Activated T-cell treated with anti-CD3 and anti-CD28 coated beads for 4 hours (primary cell): ENCODE measurements around the gene MED16.

Source experiments
- DNase-seq: peaks from one replicate; pipeline ENCODE4 v3.0.0-alpha.2; 2020

MED16 gene

DNA sequence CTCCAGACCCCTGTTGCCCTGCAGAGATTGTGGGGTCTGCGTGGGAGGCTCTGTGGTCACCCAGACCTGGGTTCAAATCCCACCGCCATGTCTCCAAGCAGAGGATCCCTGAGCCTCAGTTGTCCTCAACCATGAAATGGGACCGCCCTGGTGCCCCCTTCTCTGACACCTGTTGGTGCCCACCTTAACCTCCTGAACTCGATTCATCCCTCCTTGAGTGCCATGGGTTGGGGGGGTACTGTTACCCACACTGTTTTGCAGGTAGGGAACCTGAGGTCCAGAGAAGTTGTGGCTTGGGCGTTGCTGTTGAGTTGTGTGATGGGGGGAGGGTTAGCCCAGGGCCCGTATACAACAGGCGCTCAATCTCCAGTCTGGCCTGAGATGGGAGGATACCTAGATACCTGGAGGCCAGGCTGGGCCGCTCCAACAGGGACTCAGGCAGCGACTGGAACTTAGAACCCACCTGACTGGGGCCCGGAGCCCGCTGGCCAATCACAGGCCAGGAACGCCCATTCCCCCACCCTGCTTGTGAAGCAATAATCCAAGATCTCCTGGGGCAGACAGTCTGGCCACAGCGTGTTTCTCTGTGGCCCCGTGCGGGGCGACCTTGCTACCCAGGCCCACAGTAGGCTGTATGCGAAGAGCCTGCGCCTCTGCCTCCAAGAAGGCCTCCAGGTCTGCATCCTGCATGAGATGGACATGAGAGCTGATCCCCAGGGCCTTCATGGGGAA, 35.6 kb upstream of the MED16 start:
- no peak for DNase-seq

DNA sequence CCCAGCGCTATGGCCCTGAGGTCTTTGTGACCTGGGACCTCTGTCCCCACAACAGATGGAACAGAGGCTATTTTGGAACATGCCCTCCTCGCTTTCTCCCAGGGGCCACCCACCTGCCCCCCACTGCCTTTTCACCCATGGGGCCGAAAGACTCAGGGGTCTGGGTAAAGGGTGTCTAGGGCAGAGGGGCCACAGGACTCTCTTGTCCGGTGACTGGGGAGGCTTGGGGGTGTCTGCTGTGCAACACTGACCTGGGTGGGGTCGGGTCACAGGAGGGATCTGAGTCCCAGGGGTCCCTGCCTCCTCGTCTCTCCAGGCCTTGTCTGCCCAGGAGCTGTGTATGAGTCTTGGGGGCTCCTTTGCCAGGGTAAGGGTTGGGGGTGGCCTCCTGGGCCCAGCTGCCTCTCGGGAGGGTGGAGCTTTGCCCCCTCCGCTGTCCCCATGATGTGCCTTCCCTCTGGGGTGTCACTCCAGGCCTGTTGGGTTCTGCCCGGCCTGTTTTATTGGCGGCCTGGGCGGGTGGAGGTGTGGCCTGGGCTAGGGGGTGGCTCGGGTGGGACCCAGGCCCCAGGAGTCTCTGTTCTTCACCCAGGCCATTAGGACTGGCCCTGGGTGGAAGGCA, 34.9 kb upstream of the MED16 start:
- no peak for DNase-seq

DNA sequence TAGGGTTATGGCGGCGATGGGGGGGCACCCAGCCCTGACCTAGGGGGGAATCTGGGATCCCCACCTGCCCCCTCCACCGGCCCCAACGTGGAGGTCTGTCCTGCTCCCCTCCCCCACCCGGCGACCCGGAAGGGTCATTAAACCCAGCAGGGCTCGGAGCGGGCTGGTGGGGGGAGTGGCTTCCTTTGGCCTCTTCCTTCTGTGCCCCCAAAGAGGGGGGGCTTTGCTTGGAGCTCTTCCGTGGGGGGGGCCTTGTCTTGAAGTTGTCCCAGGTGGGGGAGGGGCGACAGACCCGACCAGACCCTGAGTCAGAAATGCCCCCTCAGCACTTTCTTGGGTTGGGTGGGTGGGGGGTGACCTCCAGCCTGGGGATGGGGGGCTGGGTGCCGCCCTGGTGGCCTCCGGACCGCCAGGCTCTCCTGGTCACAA, 34.4 kb upstream of the MED16 start:
- DNase-seq: no peak

DNA sequence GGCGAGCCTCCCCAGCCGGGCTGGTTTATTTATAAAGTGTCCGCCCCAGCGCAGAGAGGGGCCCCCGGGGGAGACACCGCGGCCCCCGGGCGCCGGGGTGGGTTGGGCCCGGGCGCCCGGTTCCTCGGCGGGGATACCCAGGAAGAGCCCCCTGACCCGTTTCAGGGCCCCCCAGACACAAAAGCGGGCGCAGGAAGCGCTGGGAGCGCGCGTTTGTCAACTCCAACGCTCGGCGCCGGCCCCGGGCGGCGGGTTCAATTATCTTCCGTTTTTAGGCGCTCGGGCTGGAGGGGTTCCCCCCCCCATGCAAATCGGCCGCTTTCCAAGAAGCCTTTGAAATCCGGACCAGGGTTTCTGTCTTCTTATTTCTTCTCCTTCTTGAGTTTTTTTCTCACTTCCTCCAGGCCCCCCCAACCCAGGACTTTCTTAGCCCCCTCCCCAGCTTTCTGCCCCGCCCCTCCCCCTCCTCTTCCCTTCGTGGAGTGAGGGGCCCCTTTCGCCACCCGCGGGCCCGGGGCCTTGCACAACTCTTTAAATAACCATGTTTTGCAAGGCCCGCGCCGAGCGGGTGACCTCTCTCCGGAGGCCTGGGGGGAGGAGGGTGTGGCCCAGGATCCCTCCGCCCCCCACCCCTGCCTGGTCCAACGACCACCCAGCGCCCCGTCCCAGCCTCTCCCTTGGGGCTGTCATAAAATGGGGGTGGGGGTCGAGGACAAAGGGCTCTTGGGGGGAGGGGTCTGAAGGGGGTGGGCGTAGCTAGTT, 33.8 kb upstream of the MED16 start:
- no peak for DNase-seq

DNA sequence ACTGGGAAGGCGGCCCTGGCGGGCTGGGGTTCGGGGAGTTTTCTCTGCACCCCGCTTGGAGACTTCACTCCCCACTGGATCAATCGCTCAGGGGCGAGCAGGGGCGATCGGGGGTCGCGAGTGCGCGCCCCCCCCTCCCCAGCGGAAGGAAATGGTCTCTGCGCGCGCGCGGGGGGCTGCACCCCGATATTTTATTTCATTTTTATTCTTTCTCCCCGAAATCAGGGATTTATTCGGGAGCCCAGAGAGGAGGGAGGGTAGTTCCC, 33.3 kb upstream of the MED16 start:
- no peak for DNase-seq

- DNase-seq: peak; percentile 55
These were observed 32.7 kb upstream of the MED16 start, which contains the start of gene ARID3A for GRCh38 chr19:925526-926322. Gene ARID3A (plus strand): TSS chr19:926035. CDS start chr19:929529, 3,494 bp downstream.

GRCh38 chr19:925087-925525, 32.1 kb upstream of the MED16 start:
- no peak for DNase-seq

GRCh38 chr19:924553-925086, 31.6 kb upstream of the MED16 start:
- DNase-seq: no peak

GRCh38 chr19:920051-920864, 27.3 kb upstream of the MED16 start:
- peak; percentile 49 for DNase-seq

DNA sequence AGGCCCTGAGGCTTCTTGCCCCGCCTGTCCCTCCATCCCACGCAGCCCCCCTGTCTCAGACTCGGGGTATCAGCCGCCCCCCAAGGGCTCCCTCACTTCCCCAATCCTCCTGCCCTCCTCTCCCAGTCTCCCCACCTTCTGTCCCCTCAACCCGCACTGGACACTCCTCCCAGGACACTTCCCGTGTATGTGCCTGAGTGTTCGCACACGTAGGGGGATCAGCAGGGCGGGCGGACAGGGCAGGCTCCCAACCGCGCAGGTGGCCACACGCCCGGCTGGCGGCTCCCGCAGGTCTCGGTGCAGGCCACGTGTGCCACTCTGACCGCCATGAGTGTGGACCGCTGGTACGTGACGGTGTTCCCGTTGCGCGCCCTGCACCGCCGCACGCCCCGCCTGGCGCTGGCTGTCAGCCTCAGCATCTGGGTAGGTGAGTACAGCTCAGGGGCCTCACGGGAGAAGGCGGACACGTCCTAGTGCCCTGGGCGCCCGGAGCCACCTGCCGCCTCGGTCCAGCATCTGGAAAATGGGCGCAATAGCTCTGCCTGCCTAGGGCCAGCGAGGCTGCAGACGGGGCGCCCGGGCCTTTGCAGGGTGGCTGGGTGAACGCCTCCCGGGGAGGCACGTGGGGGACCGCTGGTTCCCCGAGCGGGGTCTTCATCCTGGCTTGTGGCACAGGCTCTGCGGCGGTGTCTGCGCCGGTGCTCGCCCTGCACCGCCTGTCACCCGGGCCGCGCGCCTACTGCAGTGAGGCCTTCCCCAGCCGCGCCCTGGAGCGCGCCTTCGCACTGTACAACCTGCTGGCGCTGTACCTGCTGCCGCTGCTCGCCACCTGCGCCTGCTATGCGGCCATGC, 26.4 kb upstream of the MED16 start:
- no peak for DNase-seq

- no peak for DNase-seq
These were observed 25.7 kb upstream of the MED16 start for GRCh38 chr19:918481-919198.

DNA sequence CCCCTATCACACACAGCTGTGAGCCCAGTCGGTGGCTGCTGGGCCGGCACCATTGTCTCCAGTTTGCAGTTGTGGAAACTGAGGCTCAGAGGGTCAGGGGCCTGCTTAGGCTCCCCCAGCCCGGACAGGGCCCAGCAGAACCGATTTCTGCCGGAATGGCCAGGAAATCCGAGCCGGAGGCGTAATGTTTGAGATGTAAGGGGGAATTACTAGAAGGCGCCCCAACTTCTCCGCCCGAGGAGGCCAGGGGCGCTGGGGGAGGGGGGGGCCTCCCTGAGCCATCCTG, 25.1 kb upstream of the MED16 start:
- no peak for DNase-seq

GRCh38 chr19:917323-918151, 24.6 kb upstream of the MED16 start, which contains the start of gene KISS1R:
Gene KISS1R (plus strand): TSS chr19:917333. CDS start chr19:917503, 170 bp downstream.
- DNase-seq: no peak

- no peak for DNase-seq
These were observed 23.8 kb upstream of the MED16 start for GRCh38 chr19:916645-917322.

- peak; percentile 79 for DNase-seq
These were observed 20.2 kb upstream of the MED16 start, which contains the start of gene R3HDM4 for GRCh38 chr19:913080-913748. Gene R3HDM4 (minus strand): TSS chr19:913219. CDS start chr19:913157, 62 bp downstream.

DNA sequence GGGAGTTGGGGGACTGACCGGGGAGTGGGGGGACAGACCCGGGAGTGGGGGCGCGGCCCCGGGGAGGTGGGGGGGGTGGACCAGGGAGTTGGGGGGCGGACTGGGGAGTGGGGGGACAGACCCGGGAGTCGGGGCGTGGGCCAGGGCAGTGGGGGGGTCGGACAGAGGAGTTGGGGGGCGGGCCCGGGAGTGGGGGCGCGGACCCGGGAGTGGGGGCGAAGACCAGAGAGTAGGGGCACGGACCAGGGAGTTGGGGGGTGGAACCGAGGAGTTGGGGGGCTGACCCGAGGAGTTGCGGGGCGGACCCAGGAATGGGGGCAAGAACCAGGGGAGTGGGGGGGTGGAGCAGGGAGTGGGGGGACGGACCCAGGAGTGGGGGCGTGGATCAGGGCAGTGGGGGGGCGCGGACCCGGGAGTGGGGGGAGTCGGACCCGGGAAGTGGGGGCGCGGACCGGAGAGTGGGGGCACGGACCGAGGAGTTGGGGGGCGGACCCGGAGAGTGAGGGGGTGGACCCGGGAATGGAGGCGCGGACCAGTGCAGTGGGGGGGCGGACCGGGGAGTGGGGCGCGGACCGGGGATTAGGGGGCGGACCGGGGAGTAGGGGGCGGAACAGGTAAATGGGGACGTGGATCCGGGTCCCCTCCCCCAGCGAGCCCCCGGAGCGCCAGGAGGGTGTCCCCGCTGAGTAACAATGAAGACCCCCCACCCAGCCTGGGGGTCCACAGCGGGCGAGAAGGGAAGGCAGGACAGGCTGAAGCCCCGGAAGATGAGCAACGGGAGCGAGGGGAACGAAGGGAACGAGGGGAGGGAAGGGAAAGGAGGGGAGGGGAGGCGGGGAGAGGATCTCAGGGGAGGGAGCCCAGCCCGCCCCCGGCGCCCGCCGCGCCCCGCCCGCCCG, 19.4 kb upstream of the MED16 start:
- no peak for DNase-seq
